GM19455 (cell line): ENCODE measurements around the gene PLEKHA6.

Experiments
- ATAC-seq: cut with Tn5 transposase; IDR thresholded peaks from one replicate; pipeline ENCODE4 v1.9.1; 2021; ENCODE audit not compliant: unreplicated experiment

Gene PLEKHA6

DNA sequence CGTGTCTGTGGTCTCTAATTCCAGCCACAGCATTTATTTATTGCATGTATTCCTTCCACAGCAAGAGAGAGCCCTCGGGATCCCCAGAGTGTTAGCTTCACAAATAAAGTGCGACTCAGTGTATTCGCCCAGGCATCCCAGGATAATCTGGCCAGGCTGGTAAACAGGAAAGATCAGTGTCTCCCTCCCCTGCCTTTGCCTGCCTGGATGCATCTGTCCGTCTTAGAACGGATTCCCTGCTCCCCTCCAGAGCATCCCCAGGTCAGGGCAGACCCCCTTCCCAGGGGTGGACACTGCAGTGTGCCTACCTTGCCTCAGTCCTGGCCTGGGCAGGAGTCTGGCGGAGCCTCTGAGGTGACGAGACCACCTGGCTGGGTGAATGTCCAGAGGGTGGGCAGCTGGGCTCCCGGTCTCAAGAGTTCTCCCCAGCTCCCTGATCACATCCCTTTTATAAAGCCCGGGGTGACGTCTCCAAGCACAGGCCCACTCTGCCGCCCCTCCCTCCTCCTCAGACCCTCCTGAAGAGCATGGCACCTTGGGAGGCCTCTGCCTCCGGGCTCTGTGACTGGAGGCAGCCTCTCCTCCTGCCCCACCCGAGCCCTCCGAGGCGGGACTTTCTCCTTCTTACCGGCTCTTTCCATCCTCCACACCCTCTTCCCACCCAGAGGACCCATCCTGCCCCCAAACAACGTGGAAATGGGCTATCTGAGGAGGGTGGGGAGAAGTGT is 163.5 kb downstream of the PLEKHA6 start, which contains the start of gene KISS1:
TSS of gene KISS1 (minus strand) at position 424 of the 728 bp plus-strand sequence. CDS start 3,615 bp downstream, outside the sequence.
- ATAC-seq, result no peak

- ATAC-seq, result no peak
These were observed 165.0 kb downstream of the PLEKHA6 start for GRCh38 chr1:204194771-204195170.

DNA sequence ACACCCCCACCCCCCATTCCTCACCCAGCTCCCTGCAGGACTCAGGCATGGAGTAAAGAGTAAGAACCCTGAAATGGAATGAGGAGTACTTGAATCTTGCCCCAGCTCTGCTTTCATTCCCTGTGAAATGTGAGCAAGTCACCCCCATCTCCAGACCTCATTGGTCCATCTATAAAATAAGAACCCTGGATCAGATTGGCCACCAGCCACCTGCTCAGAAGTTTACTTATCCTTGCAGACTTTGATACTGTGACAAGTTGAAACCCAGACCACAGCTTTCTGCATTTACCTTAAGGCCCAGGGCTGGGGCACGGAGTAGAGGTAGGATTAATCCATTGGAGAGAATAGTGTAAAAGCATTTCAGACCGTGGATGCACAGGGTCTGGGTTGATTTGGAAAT is 165.6 kb downstream of the PLEKHA6 start:
- ATAC-seq, result no peak

DNA sequence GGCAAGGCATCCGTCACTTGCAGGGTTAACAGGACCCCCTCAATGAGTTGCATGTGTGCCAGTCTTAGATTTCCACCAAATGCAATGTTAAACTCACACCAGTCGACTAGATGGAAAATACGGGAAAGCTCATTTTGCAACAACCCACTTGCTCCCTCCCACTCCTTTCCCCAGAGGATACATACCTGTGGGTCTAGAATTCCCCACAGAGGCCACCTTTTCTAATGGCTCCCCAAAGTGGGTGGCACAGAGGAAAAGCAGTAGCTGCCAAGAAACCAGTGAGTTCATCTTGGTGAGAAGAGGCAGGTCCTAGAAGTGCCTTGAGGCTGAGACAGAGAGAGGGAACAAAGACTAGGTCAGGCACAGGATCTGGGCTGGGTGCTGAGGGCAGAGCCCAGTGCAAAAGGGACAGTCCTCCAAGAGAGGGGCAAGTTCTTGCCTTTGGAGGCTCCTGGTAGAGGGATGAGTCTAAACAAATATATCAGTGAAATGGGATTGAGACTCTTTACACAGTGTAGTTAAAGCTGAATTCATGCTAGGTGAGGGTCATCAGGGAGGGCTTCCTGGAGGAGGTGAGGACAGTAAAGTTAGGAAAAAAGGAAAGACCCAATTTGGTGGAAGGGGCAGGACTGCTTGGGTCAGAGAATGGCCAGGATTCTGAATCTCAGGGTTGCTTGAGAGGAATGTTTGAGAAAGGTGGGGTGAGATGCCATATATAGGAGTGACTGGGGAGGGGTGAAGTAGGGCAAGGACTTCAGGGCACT is 167.0 kb downstream of the PLEKHA6 start:
- no peak for ATAC-seq

DNA sequence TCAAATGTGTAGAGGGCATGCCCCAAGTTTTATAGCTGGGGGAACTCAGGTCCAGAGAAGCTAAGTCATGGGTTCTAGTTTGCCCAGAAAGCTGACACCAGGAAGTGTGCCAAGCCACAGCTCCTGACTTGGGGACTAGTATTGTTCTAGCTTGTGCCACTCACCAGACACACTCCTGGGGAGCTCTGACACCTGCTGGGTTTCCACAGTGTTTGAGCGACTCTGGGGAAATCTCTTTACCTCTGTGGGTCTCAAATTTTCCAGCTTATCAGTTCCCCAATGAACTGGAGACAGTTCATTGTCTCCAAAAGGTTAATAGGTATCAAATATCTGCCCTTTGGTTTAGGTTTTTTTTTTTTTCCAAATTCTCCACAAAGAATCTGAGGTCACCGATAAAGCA is 167.7 kb downstream of the PLEKHA6 start:
- ATAC-seq, result no peak

DNA sequence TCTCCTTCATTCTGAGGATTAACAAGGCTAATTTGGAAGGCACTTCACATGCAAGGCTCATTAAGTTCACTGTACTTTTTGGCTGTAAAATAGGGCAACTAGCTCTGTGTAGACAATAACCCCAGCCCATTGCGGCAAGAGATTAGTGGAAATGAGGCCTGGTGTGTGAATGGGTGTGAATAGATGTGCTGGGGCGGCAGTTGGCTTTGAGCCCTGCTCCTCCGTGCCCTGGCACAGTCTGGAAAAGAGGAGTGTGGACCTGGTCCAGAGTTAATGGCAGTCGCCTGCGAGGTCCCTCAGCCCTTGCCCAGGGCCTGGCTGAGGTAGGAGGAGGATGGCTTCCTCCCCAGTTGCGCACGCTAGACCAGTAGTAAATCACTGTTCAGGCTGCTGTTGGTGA is 168.3 kb downstream of the PLEKHA6 start:
- no peak for ATAC-seq

DNA sequence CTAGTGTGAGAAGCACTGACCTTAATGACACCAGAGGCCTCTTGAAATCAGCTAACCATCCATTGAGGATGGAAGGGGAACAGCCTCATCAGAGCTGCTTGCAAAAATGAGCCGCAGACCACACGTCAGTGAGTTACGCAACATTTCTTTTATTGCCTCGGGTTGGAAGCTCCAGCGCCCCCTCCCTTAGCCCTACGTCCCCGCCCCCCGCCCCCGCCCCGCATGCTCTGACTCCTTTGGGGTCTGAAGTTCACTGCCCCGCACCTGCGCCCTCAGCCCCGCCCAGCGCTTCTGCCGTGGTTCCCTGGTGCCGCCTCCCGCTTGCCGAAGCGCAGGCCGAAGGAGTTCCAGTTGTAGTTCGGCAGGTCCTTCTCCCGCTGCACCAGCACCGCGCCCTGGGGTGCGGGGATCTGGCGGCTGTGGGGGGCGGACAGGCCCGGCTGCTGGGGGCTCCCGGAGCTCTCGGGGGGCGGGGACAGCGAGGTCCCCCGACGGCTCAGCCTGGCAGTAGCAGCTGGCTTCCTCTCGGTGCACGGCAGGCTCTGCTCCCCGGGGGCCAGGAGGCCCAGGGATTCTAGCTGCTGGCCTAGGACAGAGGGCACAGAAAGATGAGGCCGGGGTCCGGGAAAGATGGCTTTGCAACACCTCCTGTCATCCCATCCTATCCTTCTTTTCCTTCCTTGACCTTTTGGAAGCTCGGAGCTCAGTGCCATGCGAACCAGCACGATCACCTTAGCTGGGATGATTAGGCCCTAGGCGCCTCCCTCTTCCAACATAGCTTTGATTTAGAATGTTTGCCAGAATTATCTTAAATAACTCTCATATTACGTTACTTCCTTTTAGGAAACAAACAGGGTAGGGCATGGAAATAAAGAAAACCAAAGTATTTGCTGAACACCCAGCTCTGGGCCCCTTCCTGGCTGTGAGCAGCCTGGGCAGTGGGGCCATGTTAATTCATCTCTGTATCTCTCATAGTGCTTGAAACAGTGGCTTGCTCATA is 169.2 kb downstream of the PLEKHA6 start:
- ATAC-seq, result no peak

DNA sequence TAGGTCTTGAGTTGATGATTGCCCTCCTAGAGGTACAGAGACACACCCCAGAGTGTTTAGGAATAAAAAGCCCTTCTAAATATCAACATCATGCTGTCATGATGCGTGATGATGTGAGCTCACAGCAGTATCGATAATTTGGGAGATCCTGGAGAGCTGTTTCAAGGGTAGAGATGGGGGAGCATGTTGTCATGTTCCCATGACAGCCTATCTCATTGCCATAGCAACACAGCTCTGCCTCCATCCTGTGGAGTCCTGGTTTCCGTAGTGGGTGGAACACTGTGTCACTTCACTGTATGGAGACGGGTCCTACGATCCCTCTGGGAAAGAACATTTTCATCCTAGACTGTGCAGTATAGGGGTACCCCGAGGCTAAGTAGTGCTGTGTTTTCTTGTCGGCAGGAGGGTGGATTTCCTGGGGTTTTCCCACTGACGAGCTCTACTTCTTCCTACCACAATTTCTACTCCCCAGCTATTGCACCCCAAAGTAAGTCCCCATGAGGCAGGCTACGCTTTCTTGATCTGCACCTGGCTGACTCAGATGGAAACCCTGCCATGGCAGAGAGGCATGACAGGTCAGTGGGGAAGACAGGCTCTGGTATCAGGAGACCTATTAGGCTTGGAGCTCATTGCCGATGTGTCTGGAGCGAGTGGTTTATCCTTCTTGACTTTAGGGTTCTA is 170.6 kb downstream of the PLEKHA6 start:
- ATAC-seq, result no peak

- ATAC-seq, result no peak
These were observed 173.1 kb downstream of the PLEKHA6 start for GRCh38 chr1:204186597-204186996.

DNA sequence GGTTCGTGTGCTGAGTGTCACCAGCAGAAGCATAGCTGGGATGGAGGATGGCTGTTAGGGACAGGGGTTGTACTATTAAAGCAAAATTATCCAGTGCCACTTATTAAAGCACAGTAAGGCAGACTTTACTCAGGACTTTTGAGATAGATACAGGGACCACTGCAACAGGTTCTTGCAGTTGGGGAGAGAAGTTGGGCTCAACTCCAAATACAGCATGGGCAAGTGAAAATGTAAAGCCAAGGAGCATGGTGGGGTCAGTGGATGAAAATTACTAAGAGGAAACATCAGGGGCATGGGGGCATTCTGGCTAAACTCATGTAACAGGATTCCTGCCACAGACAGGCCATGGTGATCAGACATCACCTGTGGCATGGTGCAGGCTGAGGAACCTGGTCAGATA is 178.6 kb downstream of the PLEKHA6 start:
- ATAC-seq, result no peak

DNA sequence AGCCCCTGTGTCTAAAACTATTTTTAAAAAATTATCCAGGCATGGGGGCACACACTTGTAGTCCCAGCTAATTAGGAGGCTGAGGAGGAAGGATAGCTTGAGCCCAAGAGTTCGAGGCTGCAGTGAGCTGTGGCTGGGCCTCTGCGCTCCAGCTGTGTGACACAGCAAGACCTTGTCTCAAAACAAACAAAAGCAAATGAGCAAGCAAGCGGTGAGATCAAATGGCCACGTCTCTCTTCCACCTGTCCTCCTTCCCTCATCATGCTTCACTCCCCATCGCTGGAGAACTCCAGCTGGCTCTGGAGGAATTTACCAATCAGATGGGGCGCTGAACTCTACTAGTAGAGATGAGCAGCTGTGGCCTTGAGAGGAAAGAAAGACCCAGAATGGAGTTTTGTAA is 179.6 kb downstream of the PLEKHA6 start:
- ATAC-seq, result no peak

DNA sequence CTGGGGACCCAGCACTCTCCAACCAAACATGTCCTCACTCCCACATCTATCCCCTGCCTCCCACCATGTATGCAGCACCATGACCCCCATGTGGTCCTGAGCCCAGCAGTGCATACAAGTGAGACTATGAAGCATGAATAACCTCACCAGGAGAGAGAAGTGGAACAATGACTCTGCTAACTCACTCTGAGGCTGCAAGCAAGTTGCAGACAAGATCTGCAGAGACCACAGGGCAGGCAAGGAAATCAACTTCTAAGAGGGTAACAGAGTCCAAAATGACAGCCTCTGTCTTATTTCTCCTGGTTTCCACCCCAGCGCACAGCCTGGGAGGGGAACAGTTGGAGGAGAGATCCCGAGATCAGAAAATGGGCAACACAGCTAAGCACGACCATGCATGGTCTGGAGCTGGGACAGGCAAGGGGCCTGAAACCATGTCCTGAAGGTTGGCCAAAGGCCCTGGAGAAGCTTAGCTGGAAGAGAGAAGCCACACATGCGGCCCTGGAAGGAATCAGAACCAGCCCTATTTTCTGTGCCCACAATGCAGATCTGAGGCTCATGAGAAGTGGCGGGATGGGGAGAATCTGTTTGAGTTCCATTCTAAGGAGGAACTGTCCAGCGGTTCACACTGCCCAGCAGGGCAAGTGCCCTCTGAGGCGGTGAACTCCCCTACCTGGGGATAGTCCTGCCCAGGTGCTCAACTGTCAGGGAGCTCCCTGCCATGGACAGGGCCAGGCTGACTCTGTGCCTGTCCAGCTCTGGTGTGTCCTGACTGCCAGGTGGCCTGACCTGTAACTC is 181.0 kb downstream of the PLEKHA6 start:
- ATAC-seq, result no peak

DNA sequence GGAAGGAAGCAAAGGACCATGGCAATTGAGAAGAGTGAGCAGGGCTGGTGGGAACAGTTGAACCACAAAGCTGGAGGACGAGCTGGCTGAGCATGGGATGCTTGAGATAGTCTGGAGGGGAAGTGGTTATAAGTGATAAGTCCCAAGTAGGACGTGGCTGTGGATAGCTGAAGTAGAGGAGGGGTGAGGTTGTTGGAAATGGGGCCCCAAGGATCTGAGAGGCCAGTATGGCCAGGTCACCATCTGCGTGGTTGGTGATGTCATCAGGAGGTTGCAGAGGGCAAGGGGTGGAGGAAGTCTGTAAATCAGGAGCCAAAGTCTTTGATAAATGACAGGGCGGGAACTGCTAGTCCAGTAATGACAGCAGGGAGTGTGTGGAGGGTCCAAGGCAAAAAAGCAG is 182.6 kb downstream of the PLEKHA6 start:
- ATAC-seq, result no peak

- ATAC-seq, result no peak
These were observed 183.7 kb downstream of the PLEKHA6 start for GRCh38 chr1:204176049-204176448.

DNA sequence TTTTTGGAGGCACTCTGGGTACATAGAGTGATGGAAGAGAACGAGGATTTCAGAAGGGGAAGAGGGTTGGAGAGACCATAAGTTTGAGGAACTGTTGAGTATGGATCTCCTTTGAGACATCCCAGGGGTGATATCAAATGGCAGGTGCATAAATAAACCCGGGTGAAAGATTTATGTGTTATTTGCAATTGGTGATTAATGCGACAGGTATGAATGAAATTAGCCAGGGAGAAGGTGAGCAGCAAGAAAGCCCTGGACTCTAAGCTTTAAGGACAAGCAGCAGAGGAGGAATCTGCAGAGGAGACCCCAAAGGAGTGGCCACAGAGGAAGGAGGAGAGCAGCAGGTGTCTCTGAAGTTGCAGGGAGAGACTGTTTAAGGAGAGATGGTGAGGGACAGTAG is 184.8 kb downstream of the PLEKHA6 start:
- ATAC-seq, result no peak

DNA sequence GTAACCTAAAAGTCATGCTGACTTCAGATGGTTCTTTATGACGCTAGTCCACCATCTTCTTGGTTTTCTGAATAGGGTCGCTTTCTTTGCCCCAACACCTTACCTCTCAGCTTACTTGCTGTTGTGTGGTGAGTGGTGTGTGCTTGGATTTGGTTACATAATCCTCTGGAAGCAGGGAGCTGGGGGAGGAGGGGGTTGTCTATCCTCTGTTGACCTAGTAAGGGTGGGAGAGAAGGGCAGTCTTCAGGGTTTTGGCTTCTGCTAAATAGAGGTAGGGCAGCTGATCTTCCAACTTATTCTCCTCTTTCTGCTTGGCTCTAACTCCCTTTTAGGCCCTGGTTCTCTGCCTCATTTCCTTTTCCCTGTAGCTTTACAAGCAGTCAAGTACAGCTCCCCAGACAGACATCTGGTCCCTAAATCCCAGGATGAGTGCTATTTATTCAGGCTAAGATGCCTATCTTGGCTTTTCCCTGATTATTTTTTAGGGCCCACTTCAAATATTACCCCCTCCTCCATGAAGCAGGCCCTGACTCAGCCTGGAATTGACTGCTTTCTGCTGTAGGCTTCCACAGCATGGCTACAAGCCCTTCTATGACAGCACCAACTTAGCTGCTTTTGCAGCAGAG is 187.2 kb downstream of the PLEKHA6 start:
- ATAC-seq, result no peak

DNA sequence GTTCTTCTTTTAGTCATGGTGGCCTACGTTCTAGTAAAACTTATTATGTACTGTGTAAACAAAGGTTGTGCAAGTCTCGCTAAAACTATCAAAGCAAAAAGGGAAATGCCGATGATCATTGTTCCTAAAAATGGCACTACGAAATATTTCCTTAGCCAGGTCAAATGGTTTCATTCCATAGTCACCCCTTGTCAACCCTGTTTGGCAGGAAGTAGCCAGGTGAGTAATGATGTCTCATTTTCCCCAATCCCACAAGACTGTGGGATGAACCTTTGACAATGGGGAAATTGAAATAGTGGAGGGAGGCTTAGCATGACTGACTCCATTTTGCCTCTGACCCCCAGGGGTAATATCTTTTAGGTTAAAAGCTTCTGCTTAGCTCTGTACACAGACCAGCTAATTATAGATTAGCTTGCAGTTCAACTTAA is 188.0 kb downstream of the PLEKHA6 start:
- no peak for ATAC-seq

GRCh38 chr1:204170494-204171155 is 189.1 kb downstream of the PLEKHA6 start:
- ATAC-seq, result no peak

DNA sequence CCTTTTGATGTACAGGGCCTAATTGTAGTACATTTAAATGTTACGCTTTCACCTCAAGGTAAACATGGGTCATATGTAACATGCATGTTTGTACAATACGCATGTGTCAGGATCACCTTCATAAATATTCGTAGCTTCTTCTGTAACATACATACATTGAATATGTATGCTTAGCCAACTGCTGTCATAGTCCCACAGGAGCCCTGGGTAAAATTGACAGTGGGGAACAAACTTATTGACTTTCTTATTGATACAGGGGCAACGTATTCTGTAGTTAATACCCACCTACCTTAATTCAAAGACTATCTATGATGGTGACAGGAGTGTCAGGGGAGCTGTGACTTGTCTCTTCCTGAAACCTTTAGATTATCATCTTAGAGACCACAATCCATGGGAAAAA is 189.9 kb downstream of the PLEKHA6 start:
- ATAC-seq, result no peak
